Melanocyte of skin (primary cell): ENCODE data around the gene CDC34. TPM values are rescaled to one million over a fixed set of nuclear protein-coding genes. Genes with fewer than 3 reads are reported as not detected.

ENCODE experiments used
- total RNA-seq, 2 donors: library from RNA; depleted of rRNA; stranded (reverse); fragments of >200 nt; gene quantifications; 2 replicates each; pipeline ENCODE4 v1.2.3, GENCODE V29; 2012

Gene CDC34
- total RNA-seq = 10 to 100 TPM; 34.4 to 60.3 TPM

GRCh38 chr19:531753-532560 is at the start of gene CDC34:
Gene CDC34 (plus strand): TSS chr19:531760. CDS start chr19:531932, 172 bp downstream.

GRCh38 chr19:496112-496665 is 35.4 kb upstream of the CDC34 start, which contains the start of gene MADCAM1:
Gene MADCAM1 (plus strand): TSS chr19:496486. CDS start chr19:496500, 14 bp downstream.

GRCh38 chr19:507286-508203 is 24.0 kb upstream of the CDC34 start, which contains the start of gene TPGS1:
Gene TPGS1 (plus strand): TSS chr19:507497. CDS start chr19:507507, 10 bp downstream.

GRCh38 chr19:543910-544608 is 12.5 kb downstream of the CDC34 start, which contains the start of gene GZMM:
Gene GZMM (plus strand): TSS chr19:544053. CDS start chr19:544072, 19 bp downstream.

GRCh38 chr19:572140-572742 is 40.7 kb downstream of the CDC34 start, which contains the start of gene BSG:
Gene BSG (plus strand): TSS chr19:572596. CDS start chr19:572635, 39 bp downstream.

GRCh38 chr19:589693-590395 is 58.3 kb downstream of the CDC34 start, which contains the start of gene HCN2:
Gene HCN2 (plus strand): TSS chr19:589881. CDS start chr19:589946, 65 bp downstream.

Other genes with a start within 250 kb of the CDC34 start
- gene PLPP2, start 240.4 kb upstream of the CDC34 start, total RNA-seq = 1 to 10 TPM; 1.4 to 4.7 TPM
- 1 to 10 TPM; 7.2 to 8.0 TPM for gene MIER2, start 187.0 kb upstream of the CDC34 start, total RNA-seq
- not detected for gene C2CD4C, start 122.6 kb upstream of the CDC34 start, total RNA-seq
- 1 to 10 TPM in 1 of 2 donors, not detected in 1; 1.0 TPM for gene SHC2, start 70.7 kb upstream of the CDC34 start, total RNA-seq
- under 1 TPM; under 0.01 to 0.33 TPM for gene MADCAM1, start 35.3 kb upstream of the CDC34 start, total RNA-seq
- 10 to 100 TPM; 31.0 to 31.7 TPM for gene TPGS1, start 24.3 kb upstream of the CDC34 start, total RNA-seq
- not detected for gene GZMM, start 12.3 kb downstream of the CDC34 start, total RNA-seq
- gene BSG, start 40.8 kb downstream of the CDC34 start, total RNA-seq = 100 to 1,000 TPM; 294 to 345 TPM
- gene HCN2, start 58.1 kb downstream of the CDC34 start, total RNA-seq = under 1 TPM; 0.67 to 0.69 TPM
- gene POLRMT, start 101.8 kb downstream of the CDC34 start, total RNA-seq = 10 to 100 TPM; 23.4 to 38.0 TPM
- gene FGF22, start 108.1 kb downstream of the CDC34 start, total RNA-seq = not detected
- gene RNF126, start 131.5 kb downstream of the CDC34 start, total RNA-seq = 10 to 100 TPM; 53.3 to 78.6 TPM
- 10 to 100 TPM; 18.6 to 54.0 TPM for gene FSTL3, start 144.6 kb downstream of the CDC34 start, total RNA-seq
- not detected for gene PRSS57, start 163.7 kb downstream of the CDC34 start, total RNA-seq
- 10 to 100 TPM in 1 of 2 donors, 1 to 10 TPM in 1; 6.0 to 10.3 TPM for gene PALM, start 177.2 kb downstream of the CDC34 start, total RNA-seq
- not detected for gene MISP, start 219.4 kb downstream of the CDC34 start, total RNA-seq